Measurements from ENCODE around the gene CCNB2.

DNA sequence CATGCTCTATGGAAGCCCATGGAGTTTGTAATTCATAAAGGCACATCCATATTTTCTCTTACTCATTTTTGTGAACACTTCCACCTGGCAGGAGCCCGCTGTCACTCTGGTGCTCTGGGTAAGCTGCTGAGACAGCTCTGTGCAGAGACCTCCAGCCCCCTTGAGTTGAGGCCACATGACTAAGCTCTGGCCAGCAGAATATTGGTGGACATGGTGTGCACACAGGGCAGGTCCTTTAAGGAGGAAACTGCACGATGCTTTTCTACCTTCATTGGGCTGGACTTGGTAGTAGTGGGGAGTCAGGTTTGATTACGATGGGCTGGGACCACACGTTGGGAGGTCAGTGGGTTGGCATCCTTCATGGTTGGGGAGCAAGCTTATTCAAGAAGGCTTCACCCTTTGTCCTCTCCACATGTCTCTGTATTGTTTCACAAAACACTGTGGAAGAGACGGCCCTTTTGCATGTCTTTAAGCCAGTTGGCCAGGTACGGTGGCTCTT, 29.0 kb downstream of the CCNB2 start:
- TF ChIP-seq SPI1 (IDR thresholded peaks at IDR 0.05; ENCODE audit: low read depth, low read length): no peak
- TF ChIP-seq POLR2A (IDR thresholded peaks at IDR 0.05; ENCODE audit: low read depth, low read length): peak; percentile 64
